Mesendoderm (in vitro differentiated cells): Measurements from ENCODE around the gene ADGRV1.

Experiments used
- DNase-seq: peaks from one replicate; pipeline ENCODE4 v3.0.0; 2013
- H2AK5ac ChIP-seq: 2 replicates; pipeline ENCODE4 v1.6.1; 2013; ENCODE audit warnings: low read length, inconsistent platforms
- H2BK120ac ChIP-seq: 2 replicates; pipeline ENCODE4 v1.6.1; 2013; ENCODE audit warnings: low read depth, mild to moderate bottlenecking, low read length, moderate library complexity, mixed read lengths
- H2BK15ac ChIP-seq: replicated peaks from 2 replicates; pipeline ENCODE4 v1.6.1; 2013; ENCODE audit warnings: low read depth, mild to moderate bottlenecking, moderate library complexity
- H2BK5ac ChIP-seq: 2 replicates; pipeline ENCODE4 v1.6.1; 2013; ENCODE audit warnings: low read length, inconsistent platforms
- H3K18ac ChIP-seq: 2 replicates; pipeline ENCODE4 v1.6.1; 2013; ENCODE audit warnings: mild to moderate bottlenecking, low read length, mixed read lengths
- H3K23ac ChIP-seq: one replicate; pipeline ENCODE4 v1.6.1; 2013; ENCODE audit warnings: low read length
- H3K27ac ChIP-seq: 2 replicates; pipeline ENCODE4 v1.5.1; 2013; ENCODE audit warnings: low read depth, mild to moderate bottlenecking, inconsistent platforms, low read length, moderate library complexity
- H3K27me3 ChIP-seq: 2 replicates; pipeline ENCODE4 v1.6.1; 2013; ENCODE audit warnings: low read length, control low read depth, mild to moderate bottlenecking, inconsistent platforms; ENCODE audit not compliant: insufficient read depth, poor library complexity
- H3K36me3 ChIP-seq: 2 replicates; pipeline ENCODE4 v1.6.1; 2013; ENCODE audit warnings: low read length, inconsistent platforms; ENCODE audit not compliant: control insufficient read depth, insufficient read depth
- H3K4ac ChIP-seq: one replicate; pipeline ENCODE4 v1.6.1; 2013; ENCODE audit warnings: low read depth, mild to moderate bottlenecking, low read length, moderate library complexity
- H3K4me1 ChIP-seq: 2 replicates; pipeline ENCODE4 v1.6.1; 2013; ENCODE audit warnings: low read depth, low read length, inconsistent platforms; ENCODE audit not compliant: control insufficient read depth
- H3K4me2 ChIP-seq: 2 replicates; pipeline ENCODE4 v1.6.1; 2013; ENCODE audit warnings: low read length
- H3K4me3 ChIP-seq: 2 replicates; pipeline ENCODE4 v1.5.1; 2013; ENCODE audit warnings: mild to moderate bottlenecking, low read length
- H3K56ac ChIP-seq: one replicate; pipeline ENCODE4 v1.6.1; 2013; ENCODE audit warnings: low read length
- H3K79me1 ChIP-seq: 2 replicates; pipeline ENCODE4 v1.6.1; 2013; ENCODE audit warnings: low read length, inconsistent platforms
- H3K79me2 ChIP-seq: 2 replicates; pipeline ENCODE4 v1.6.1; 2013; ENCODE audit warnings: mild to moderate bottlenecking, low read length; ENCODE audit not compliant: control insufficient read depth, insufficient read depth
- H3K9ac ChIP-seq: 2 replicates; pipeline ENCODE4 v1.6.1; 2013; ENCODE audit warnings: low read length, inconsistent platforms
- H4K5ac ChIP-seq: one replicate; pipeline ENCODE4 v1.6.1; 2013; ENCODE audit warnings: low read length
- H4K8ac ChIP-seq: one replicate; pipeline ENCODE4 v1.6.1; 2013; ENCODE audit warnings: low read depth, mild to moderate bottlenecking, control low read depth, low read length, moderate library complexity
- WGBS: extraction: QIAGEN DNeasy Blood & Tissue Kit; methylation state at CpG from one replicate; pipeline ENCODE4 v1.1.7; 2013; ENCODE audit warnings: low lambda C conversion rate, missing lambda C conversion rate; ENCODE audit not compliant: insufficient coverage; ENCODE audit errors: extremely low coverage; 5-methylcytosine and 5-hydroxymethylcytosine counted together

Gene ADGRV1

DNA sequence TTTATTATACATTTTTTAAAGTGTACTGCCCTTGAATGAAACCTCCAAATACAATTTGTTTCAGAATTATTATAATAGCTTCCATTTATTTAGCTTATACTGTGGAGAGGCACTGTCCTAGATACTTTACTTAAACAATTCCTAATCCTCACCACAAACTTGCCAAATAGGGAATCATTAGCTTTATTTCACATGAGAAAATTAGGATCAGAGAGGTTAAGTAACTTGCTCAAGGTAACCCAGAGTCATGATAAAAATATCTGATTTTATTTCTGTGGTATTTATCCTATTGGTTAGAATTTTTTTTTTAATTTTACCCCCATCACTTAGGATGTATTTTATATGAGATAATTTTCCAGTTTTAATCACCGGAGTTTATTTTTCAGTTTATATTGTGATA lies 78.4 kb downstream of the ADGRV1 start:
- Histone ChIP-seq H3K79me2 (no peaks in the 10 kb centered on the region), H3K4me1 (no peaks in the 10 kb centered on the region), H3K56ac (no peak overlapping the region), H2BK120ac (no peak overlapping the region), H3K4me3 (no peak overlapping the region), H2BK5ac (no peak overlapping the region), H2AK5ac (no peak overlapping the region), H3K18ac (no peak overlapping the region), H3K23ac (no peak overlapping the region), H3K27me3 (no peaks in the 10 kb centered on the region), H2BK15ac (no peak overlapping the region), H4K8ac (no peak overlapping the region), H3K79me1 (no peaks in the 10 kb centered on the region), H3K4me2 (no peak overlapping the region), H3K4ac (no peak overlapping the region), H3K36me3 (no peaks in the 10 kb centered on the region), H3K27ac (no peak overlapping the region), H3K9ac (no peak overlapping the region), H4K5ac (no peak overlapping the region)
- no CpG with 5 or more reads among the region's 1 CpG for WGBS
- no peak for DNase-seq

DNA sequence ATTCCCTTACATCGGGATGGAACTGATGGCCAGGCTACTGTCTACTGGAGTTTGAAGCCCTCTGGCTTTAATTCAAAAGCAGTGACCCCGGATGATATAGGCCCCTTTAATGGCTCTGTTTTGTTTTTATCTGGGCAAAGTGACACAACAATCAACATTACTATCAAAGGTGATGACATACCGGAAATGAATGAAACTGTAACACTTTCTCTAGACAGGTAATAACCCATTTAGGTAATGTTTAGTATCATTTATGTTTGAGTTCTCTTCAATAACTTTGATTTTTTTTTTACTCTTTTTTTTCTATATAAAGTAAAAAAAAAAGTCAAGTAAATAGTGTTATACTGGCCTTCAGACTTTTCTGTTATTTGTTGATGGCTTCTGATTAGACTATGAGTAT lies 79.1 kb downstream of the ADGRV1 start:
- Histone ChIP-seq H3K79me2 (no peaks in the 10 kb centered on the region), H3K4me2 (no peak overlapping the region), H3K4me1 (no peaks in the 10 kb centered on the region), H3K4ac (no peak overlapping the region), H4K8ac (no peak overlapping the region), H3K4me3 (no peak overlapping the region), H4K5ac (no peak overlapping the region), H2BK120ac (no peak overlapping the region), H3K18ac (no peak overlapping the region), H2BK15ac (no peak overlapping the region), H3K23ac (no peak overlapping the region), H3K36me3 (no peaks in the 10 kb centered on the region), H3K56ac (no peak overlapping the region), H3K79me1 (no peaks in the 10 kb centered on the region), H3K27me3 (no peaks in the 10 kb centered on the region), H3K27ac (no peak overlapping the region), H3K9ac (no peak overlapping the region), H2AK5ac (no peak overlapping the region), H2BK5ac (no peak overlapping the region)
- DNase-seq, result no peak
- no CpG with 5 or more reads among the region's 3 CpGs for WGBS

DNA sequence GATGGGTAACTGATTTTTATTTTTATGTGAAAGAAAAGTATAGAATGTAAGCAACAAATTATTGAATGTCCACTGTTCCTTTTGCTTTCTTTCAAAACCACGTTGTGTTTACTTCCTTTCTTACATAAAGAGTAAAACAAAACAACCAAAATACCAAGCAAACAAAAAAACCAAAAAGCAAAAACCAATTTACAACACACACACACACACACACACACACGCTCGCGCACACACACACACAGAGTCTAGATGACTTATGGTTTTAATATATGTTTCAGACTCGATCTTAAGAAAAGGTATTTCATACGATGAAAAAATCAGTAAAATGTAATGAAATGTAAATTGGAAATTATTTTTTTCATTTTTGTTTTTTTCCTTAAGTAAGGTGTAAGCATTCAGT lies 80.3 kb downstream of the ADGRV1 start:
- Histone ChIP-seq H3K4me2 (no peak overlapping the region), H3K27ac (no peak overlapping the region), H3K23ac (no peak overlapping the region), H3K27me3 (no peaks in the 10 kb centered on the region), H2BK5ac (no peak overlapping the region), H4K5ac (no peak overlapping the region), H4K8ac (no peak overlapping the region), H2AK5ac (no peak overlapping the region), H3K56ac (no peak overlapping the region), H3K18ac (no peak overlapping the region), H3K9ac (no peak overlapping the region), H2BK15ac (no peak overlapping the region), H2BK120ac (no peak overlapping the region), H3K4me1 (no peaks in the 10 kb centered on the region), H3K4me3 (no peak overlapping the region), H3K4ac (no peak overlapping the region), H3K79me1 (no peaks in the 10 kb centered on the region), H3K36me3 (no peaks in the 10 kb centered on the region), H3K79me2 (no peaks in the 10 kb centered on the region)
- no peak for DNase-seq
- 100% methylated on average over 2 of the region's 6 CpGs for WGBS

DNA sequence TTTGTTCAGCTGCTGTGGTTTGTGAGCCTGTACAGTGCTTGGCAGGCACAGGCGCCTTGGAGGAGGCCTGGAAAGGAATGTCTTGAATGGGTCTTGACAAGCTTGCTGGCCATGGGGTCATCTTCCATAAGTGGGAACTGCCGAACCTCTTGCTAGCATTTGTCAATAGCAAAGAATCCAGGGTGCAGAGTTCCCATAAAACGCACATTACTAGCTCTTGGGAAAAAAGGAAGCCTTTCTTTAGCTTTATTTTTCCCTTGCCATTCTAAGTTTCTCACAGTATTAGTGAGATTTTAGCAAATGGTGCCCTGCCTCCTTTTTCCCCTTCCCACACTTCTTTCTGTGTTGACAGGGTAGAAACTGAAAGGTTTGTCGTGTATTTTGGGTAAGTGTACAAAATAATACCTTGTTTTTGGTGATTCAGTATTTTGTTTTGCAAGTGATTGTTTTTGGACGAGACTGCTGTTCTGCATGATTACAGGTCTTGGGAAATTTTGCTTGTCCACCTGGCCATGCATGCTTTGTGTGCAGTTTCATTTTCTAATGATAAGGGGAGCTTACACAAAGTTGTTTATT lies 82.0 kb downstream of the ADGRV1 start:
- Histone ChIP-seq H3K27me3 (no peaks in the 10 kb centered on the region), H3K9ac (no peak overlapping the region), H3K4me1 (no peaks in the 10 kb centered on the region), H3K4me2 (no peak overlapping the region), H3K56ac (no peak overlapping the region), H3K4ac (no peak overlapping the region), H2AK5ac (no peak overlapping the region), H2BK120ac (no peak overlapping the region), H2BK5ac (no peak overlapping the region), H3K27ac (no peak overlapping the region), H4K5ac (no peak overlapping the region), H3K18ac (no peak overlapping the region), H2BK15ac (no peak overlapping the region), H3K79me2 (no peaks in the 10 kb centered on the region), H3K4me3 (no peak overlapping the region), H3K79me1 (no peaks in the 10 kb centered on the region), H3K36me3 (no peaks in the 10 kb centered on the region), H3K23ac (no peak overlapping the region), H4K8ac (no peak overlapping the region)
- no CpG with 5 or more reads among the region's 5 CpGs for WGBS
- no peak for DNase-seq

DNA sequence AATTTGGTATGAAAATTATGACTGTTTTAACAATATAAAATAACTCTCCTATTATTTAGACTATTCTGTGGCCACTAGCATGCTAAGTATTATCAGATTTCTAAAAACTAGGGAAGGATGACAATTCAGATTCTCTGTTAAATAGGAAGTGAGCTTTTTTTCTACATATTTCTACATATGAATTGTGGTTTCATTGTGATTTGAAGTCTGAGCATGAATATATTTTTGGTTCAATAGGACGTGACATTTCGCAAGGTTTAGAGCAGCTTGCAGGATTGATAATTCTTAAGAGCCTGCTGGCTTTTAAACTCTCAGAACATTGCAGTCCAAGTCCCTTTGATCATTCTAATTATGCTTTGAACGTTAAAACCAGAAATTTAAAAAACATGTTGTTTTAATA lies 82.9 kb downstream of the ADGRV1 start:
- Histone ChIP-seq H3K79me1 (no peaks in the 10 kb centered on the region), H4K8ac (no peak overlapping the region), H3K27me3 (no peaks in the 10 kb centered on the region), H2BK15ac (no peak overlapping the region), H3K4me2 (no peak overlapping the region), H3K4me3 (no peak overlapping the region), H3K36me3 (no peaks in the 10 kb centered on the region), H3K79me2 (no peaks in the 10 kb centered on the region), H3K18ac (no peak overlapping the region), H3K23ac (no peak overlapping the region), H4K5ac (no peak overlapping the region), H3K56ac (no peak overlapping the region), H3K4me1 (no peaks in the 10 kb centered on the region), H3K27ac (no peak overlapping the region), H2BK5ac (no peak overlapping the region), H3K9ac (no peak overlapping the region), H3K4ac (no peak overlapping the region), H2BK120ac (no peak overlapping the region), H2AK5ac (no peak overlapping the region)
- no CpG with 5 or more reads among the region's 3 CpGs for WGBS
- DNase-seq, result no peak

DNA sequence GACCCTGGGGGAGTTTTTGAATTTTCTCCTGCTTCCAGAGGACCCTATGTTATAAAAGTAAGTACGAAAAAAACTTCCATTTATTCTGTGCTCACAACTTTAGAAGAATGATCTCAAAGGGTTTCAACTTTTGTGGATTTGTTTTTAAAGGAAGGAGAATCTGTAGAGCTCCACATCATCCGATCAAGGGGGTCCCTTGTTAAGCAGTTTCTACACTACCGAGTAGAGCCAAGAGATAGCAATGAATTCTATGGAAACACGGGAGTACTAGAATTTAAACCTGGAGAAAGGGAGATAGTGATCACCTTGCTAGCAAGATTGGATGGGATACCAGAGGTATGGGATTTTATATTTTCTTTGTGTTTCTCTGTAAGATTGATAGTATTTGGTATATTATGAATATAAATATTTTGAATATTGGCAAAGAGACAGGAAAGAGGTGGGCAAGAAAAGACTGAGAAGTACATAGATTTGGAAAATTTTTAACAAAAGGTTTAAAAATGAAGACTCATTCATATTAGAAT lies 84.2 kb downstream of the ADGRV1 start:
- Histone ChIP-seq H3K36me3 (no peaks in the 10 kb centered on the region), H3K9ac (no peak overlapping the region), H3K18ac (no peak overlapping the region), H3K4me1 (no peaks in the 10 kb centered on the region), H3K4me2 (no peak overlapping the region), H3K79me1 (no peaks in the 10 kb centered on the region), H3K56ac (no peak overlapping the region), H4K8ac (no peak overlapping the region), H2AK5ac (no peak overlapping the region), H2BK15ac (no peak overlapping the region), H2BK5ac (no peak overlapping the region), H3K4me3 (no peak overlapping the region), H3K27me3 (no peaks in the 10 kb centered on the region), H3K4ac (no peak overlapping the region), H4K5ac (no peak overlapping the region), H2BK120ac (no peak overlapping the region), H3K79me2 (no peaks in the 10 kb centered on the region), H3K27ac (no peak overlapping the region), H3K23ac (no peak overlapping the region)
- DNase-seq, result no peak
- WGBS, result no CpG with 5 or more reads among the region's 4 CpGs
